GM21723 (cell line): ENCODE results near the gene TBCE.
"Not testable (repeated sequence)": the region's sequence is repeated elsewhere in the genome, so short reads cannot be mapped to it uniquely, and the experiment has no call there.

Experiments used
- ATAC-seq: cut with Tn5 transposase; IDR thresholded peaks from one replicate; pipeline ENCODE4 v1.9.1; 2021; ENCODE audit warnings: mild to moderate bottlenecking, moderate library complexity; ENCODE audit not compliant: unreplicated experiment

The TBCE gene

GRCh38 chr1:235450433-235450832 lies 83.2 kb downstream of the TBCE start:
- no peak for ATAC-seq

DNA sequence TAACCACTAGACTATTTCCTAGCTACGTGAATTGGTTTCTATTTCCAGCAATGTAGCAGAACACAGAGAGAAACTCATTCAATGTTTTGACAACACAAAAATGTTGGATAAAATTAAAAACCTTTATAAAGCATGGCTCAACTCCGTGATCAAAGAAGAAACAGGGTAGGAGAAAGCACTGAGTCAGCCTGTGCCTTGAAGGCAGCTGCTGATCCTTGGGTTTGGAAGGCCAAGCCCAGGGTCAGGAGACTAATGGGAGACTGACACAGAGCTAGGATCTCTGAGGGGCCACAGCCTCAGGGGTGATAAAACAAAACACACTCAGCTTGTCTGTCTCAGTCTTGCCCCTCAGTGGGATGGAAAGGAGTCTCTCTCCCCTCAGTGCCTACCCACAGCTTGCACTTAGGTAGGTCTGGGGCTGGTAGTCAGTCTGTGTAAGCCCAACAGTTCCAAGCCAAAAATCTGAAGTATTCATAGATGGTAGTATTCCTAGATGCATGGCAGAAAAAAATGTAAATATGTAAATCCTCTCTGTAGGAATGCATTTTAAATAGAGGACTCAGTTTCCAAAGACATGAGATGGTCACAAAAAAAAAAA lies 83.8 kb downstream of the TBCE start:
- ATAC-seq, result no peak

GRCh38 chr1:235454021-235454420 lies 86.8 kb downstream of the TBCE start:
- no peak for ATAC-seq

DNA sequence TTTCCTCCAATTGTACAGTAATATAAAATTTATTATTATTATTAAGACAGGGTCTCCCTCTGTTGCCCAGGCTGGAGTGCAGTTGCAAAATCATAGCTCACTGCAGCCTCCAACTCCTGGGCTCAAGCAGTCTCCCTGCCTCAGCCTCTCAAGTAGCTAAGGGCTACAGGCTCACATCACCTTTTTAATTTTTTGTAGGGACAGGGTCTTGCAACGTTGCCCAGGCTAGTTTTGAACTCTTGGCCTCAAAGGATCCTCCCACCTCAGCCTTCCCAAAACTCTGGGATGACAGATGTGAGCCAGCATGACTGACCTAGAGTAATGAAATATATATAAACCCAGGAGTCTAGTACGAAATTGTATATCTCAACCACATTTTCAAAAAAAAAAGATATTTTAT lies 87.9 kb downstream of the TBCE start:
- ATAC-seq, result no peak

- no peak for ATAC-seq
Observed at GRCh38 chr1:235455823-235456222, 88.6 kb downstream of the TBCE start.

DNA sequence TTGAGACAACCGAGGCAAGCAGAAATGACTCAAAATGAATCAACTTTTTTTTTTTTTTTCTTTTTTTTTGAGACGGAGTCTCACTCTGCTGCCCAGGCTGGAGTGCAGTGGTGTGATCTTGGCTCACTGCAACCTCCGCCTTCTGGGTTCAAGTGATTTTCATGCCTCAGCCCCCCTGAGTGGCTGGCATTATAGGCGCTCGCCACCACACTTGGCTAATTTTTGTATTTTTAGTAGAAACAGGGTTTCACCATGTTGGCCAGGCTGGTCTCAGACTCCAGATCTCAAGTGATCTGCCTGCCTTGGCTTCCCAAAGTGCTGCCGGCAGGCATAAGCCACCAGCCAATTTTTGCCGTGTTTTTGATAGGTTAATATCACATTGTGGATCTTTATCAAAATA lies 90.6 kb downstream of the TBCE start:
- ATAC-seq, result not testable (repeated sequence)

DNA sequence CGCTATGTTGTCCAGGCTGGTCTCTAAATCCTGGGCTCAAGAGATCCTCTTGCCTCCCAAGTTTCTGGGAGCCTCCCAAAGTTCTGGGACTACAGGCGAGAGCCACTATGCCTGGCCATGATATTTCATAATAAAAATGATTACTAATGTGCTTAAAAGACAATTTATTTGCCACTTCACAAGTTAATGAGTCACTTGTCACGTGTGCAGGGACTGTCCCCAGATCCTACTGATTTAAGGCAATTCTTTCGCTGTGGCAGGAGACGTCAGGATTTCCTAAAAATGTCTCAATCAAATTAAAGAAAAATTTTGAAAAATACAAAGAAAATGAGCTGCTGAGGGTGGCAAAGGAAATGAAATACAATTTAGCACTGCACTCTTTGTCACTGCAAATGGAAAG lies 93.5 kb downstream of the TBCE start:
- no peak for ATAC-seq

- no peak for ATAC-seq
Observed at GRCh38 chr1:235461954-235462353, 94.7 kb downstream of the TBCE start.

- ATAC-seq, result not testable (repeated sequence)
Observed at GRCh38 chr1:235462832-235463231, 95.6 kb downstream of the TBCE start.

GRCh38 chr1:235465066-235465465 lies 97.8 kb downstream of the TBCE start:
- ATAC-seq, result no peak

DNA sequence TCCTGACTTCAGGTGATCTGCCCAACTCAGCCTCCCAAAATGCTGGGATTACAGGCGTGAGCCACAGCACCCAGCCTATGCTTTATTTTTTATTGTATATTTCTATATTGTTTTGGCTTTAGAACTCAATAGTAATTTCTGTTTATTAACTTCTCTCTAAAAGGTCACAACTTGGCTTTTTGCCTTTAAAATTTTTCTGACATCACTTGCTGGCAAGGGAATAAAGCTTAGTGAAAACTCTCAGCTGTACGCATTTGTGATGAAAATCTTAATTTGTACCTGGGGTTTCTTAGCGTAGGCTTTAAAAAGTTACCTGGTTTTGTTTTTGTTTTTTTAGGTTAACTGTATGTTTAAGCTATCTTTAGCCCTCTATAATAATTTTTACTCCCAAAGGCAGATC lies 100.8 kb downstream of the TBCE start:
- ATAC-seq, result no peak

GRCh38 chr1:235468970-235469369 lies 101.7 kb downstream of the TBCE start:
- ATAC-seq, result no peak

GRCh38 chr1:235469897-235470296 lies 102.7 kb downstream of the TBCE start:
- ATAC-seq, result not testable (repeated sequence)

DNA sequence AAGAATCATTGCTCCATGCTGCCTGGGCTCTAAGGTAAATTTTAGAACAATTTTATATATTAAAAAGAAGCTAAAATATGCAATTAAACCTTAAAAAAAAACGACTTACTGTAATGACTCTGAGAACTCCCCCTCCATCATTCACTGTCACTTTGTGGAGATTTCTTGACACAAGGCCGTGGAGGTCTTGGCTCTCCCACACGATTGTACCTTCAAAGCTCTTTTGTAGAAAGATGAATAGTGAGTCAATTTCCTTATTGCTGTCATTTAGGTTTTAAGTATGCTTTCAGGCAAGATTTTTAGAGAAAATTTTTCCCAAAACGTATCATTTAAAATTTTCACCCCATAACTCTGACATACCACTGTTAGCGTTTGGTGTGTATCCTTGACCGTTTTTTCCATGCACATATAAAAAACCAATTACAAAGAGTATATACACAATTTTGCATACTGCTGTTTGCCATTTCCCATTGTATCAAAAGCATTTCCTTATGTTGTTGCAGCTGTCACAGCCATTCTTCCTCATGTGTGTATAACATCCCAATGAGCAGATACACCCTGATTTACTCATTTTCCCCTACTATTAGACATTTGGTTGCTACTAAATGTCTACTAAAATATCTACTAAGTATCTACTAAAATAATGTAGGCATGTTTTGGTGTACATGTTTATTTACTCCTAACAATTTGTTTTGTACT lies 103.7 kb downstream of the TBCE start:
- no peak for ATAC-seq

GRCh38 chr1:235473806-235474205 lies 106.6 kb downstream of the TBCE start:
- no peak for ATAC-seq

DNA sequence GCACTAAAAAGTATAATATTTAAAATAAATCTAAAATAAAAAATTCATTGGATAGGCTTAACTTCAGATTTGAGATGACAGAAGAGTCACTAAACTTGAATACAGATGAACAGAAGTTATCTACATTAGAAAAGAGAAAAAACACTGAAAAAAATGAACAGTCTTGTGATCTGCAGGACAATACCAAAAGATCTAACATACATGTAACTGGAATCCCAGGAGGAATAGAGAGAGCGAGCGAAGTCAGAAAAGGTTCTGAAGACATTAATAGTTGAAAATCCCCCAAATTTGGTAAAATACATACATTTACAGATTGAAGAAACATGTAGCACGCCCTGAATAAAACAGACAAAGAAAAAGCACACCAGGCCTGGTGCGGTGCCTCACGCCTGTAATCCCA lies 115.9 kb downstream of the TBCE start:
- no peak for ATAC-seq

GRCh38 chr1:235485558-235485957 lies 118.3 kb downstream of the TBCE start:
- no peak for ATAC-seq

DNA sequence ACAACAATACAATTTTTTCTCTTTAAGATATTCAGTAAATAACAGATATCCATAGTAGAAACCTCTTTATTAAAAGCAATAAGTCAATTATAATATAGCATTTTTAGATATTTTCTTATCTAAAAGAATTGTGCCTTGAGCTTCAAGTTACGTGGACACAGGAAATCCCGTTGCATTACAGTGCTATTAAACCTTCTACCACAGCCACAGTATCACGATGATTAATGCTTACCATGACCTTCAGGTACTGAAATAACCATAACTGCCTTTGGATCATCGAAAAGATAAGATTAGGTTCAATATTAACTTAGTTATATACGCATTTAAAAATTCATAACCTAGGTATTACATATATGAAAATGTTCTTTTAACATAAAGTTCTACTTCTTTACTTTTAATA lies 119.1 kb downstream of the TBCE start:
- no peak for ATAC-seq

DNA sequence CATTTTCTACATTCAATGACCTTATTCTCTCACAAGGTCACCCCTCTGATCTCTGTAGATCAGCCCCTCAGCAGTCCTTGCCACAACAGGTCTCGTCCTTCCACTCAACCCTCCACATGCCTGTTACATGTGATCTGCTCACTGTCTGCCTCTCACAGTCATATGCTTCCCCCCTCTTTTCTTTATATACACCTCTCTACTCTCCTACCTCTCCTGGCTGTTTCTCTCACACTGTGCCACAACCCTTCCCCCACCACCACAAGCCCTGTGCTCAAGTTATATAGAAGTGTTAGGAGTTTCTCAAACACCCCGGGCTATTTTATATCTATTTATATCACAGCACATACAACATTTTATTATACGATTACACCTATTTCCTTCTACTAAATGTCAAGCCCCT lies 124.4 kb downstream of the TBCE start:
- no peak for ATAC-seq

- no peak for ATAC-seq
Observed at GRCh38 chr1:235494531-235494930, 127.3 kb downstream of the TBCE start.

DNA sequence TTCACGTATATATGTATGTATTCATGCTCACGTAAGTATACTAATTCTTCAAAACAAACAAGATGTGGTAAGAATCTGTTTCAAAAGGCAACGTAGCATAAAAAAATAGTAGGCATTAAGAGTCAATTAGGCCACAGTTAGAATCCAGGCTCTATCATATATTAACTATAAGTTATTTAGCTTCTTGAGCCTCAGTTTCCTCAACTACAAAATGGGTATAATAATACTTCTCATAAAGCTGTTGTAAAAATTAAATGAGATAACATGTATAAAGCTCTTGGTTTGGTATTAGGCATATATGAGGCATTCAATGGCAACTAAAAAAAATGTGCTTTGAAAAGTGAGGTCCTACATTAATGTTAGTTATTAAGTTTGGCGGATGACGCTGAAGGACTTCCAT lies 127.8 kb downstream of the TBCE start:
- ATAC-seq, result no peak

GRCh38 chr1:235495551-235495950 lies 128.3 kb downstream of the TBCE start:
- ATAC-seq, result no peak

DNA sequence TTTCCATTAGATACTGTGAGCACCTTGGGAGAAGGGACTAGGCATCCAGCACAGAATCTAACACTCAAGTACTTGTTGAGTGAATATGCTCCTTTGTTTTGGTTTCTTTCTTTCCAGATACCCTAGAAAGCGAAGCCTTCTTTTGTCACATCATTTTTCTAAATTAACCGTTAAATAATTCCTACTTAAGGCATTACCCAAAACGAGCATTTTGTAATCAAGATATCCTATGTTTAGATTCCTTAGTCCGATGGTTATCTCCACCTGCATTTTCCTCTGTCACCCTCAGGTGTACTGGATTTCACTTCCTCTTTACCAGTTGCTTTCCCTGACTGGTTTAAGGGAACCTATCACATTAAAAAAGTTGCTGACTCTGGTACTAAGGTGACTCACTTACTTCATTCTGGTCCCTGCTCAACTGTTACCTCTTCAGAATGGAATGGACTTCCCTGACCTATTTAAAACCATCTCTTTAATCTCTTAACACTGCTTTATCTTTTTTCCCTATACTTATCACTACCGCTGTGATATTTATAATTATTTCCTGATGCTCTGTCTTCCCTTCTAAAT lies 133.8 kb downstream of the TBCE start:
- ATAC-seq, result no peak
